ENCODE results near the gene GFI1B.

DNA sequence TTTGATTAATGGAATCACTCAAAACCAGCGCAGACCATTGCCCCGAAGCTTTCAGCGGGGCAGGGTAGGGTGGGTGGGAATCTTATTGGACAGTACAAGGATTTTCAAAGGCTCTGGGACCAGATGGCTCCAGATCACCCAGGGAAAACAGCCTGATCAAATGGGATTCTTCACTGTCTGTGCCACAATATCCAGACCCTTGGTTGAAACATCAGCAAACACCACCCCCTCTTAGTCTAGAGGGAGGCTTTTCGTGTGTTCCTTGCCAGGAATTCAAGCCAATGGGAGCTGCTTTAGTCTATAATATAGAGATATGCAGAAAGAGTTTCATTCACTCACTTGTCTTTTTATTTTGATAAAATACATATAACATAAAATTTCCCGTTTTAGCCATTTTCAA is 1.7 kb downstream of the GFI1B start:
- TF ChIP-seq, protein P1, sequence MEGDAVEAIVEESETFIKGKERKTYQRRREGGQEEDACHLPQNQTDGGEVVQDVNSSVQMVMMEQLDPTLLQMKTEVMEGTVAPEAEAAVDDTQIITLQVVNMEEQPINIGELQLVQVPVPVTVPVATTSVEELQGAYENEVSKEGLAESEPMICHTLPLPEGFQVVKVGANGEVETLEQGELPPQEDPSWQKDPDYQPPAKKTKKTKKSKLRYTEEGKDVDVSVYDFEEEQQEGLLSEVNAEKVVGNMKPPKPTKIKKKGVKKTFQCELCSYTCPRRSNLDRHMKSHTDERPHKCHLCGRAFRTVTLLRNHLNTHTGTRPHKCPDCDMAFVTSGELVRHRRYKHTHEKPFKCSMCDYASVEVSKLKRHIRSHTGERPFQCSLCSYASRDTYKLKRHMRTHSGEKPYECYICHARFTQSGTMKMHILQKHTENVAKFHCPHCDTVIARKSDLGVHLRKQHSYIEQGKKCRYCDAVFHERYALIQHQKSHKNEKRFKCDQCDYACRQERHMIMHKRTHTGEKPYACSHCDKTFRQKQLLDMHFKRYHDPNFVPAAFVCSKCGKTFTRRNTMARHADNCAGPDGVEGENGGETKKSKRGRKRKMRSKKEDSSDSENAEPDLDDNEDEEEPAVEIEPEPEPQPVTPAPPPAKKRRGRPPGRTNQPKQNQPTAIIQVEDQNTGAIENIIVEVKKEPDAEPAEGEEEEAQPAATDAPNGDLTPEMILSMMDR (IDR thresholded peaks at IDR 0.05), result no peak
- no peak for TF ChIP-seq POLR2A (IDR thresholded peaks at IDR 0.05)
